Glomerular endothelial cell (primary cell): Measurements from ENCODE around the gene MAEA. TPM values are rescaled to one million over a fixed set of nuclear protein-coding genes. Genes with fewer than 3 reads are reported as not detected.

Experiments
- DNase-seq: peaks from one replicate; pipeline ENCODE4 v3.0.0-alpha.2; 2011; ENCODE audit warnings: low read depth, low spot score; ENCODE audit errors: extremely low read depth
- total RNA-seq: library from RNA; depleted of rRNA; stranded (reverse); fragments of >200 nt; gene quantifications from 2 replicates; pipeline ENCODE4 v1.2.3, GENCODE V29; 2015

MAEA gene
- total RNA-seq, 1 donor from 2014 or later, result 71.9 TPM

- no peak for DNase-seq
These were observed 39.8 kb upstream of the MAEA start for GRCh38 chr4:1249731-1250526.

- no peak for DNase-seq
These were observed 39.2 kb upstream of the MAEA start for GRCh38 chr4:1250527-1250812.

GRCh38 chr4:1250921-1251772 lies 38.5 kb upstream of the MAEA start:
- no peak for DNase-seq

GRCh38 chr4:1251773-1252066 lies 38.0 kb upstream of the MAEA start:
- DNase-seq, result no peak

DNA sequence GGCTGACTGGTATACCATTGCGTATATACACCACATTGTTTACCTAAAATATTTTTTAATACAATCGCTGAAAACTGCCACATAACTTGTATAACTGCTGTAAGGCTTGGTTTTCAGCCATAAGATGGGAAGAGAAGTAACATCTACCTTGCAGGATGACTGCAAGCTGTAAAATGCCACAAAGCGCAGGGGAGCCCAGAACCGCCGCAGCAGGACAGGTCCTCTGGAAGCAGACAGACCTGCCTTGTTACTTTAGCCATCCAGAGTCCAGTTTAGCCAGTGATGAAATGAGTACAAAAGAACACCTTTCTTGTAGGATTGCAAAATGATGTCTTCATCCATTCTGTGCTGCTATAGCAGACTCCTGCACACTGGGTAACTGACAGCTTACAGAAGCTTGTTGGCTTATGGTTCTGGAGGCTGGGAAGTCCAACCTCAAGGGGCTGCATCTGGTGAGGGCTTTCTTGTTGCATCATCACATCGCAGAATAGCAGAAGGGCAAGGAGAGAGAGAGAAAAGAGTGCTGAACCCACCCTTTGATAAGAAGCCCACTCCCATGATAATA lies 36.7 kb upstream of the MAEA start:
- DNase-seq, result no peak

DNA sequence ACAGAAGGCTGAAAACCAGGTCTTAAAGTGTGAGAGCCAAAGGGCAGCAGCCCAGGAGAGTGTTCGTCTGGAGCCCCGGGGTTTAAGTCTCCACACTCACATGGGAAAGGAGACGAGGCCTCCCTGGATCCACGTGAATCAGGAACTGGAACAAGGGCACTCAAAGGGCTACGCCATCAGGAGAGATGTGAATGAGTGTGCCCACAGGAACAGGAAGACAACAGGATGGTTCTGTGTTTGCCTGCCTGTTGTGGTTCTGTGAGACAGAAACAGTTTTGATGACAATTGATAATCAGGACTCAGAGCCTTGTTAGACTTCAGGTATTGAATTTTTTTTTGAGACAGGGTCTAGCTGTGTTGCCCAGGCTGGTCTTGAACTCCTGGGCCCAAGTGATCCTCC lies 35.9 kb upstream of the MAEA start:
- DNase-seq, result no peak

DNA sequence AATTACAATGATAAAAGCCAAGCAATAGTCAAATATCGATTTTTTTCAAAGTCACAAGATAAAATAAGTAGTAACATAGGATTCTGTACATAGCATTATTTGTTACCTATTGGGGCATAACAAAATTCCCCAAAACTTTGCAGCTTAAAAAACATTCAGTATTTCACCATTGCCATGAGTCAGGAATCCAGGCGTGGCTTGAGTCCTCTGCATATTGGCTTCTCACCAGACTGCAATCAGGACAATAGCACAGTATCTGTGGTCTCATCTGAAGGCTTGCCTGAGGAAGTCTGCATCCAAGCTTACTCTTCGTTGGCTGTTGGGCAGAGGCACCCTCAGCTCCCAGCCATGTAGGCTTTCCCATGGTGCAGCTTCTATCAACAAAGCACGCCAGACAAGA lies 34.5 kb upstream of the MAEA start:
- no peak for DNase-seq

DNA sequence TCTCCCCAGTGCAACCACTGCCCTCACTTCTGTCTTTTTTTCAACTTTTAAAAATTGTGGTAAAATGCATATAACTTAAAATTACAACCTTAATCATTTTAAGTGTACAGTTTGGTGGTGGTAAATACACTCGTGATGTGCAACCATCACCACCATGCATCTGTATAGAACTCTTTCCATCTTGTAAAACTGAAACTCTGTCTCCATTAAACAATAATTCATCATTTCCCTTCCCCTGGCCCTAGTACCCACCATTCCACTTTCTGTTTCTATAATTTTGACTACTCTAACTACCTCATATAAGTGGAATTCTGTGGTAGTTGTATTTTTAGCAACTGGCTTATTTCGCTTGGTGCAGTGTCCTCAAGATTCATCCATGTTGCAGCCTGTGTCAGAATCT lies 34.0 kb upstream of the MAEA start:
- DNase-seq, result no peak

- DNase-seq, result no peak
These were observed 31.2 kb upstream of the MAEA start for GRCh38 chr4:1258457-1258856.

DNA sequence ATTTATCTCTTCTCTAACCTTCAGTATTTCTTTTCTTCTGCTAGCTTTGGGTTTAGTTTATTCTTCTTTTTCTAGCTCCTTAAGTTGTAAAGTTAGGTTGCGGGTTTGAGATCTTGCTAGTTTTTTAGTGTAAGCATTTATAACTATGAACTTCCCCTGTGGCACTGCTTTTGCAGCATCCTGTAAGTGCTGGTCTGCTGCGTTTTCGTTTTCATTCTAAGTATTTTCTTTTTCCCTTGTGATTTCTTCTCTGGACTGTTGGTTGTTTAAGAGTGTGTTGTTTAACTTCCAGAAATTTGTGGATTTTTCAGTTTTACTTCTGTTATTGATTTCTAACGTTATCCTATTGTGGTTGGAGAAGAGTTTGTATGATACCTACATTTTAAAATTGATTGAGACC lies 29.7 kb upstream of the MAEA start:
- DNase-seq, result no peak

DNA sequence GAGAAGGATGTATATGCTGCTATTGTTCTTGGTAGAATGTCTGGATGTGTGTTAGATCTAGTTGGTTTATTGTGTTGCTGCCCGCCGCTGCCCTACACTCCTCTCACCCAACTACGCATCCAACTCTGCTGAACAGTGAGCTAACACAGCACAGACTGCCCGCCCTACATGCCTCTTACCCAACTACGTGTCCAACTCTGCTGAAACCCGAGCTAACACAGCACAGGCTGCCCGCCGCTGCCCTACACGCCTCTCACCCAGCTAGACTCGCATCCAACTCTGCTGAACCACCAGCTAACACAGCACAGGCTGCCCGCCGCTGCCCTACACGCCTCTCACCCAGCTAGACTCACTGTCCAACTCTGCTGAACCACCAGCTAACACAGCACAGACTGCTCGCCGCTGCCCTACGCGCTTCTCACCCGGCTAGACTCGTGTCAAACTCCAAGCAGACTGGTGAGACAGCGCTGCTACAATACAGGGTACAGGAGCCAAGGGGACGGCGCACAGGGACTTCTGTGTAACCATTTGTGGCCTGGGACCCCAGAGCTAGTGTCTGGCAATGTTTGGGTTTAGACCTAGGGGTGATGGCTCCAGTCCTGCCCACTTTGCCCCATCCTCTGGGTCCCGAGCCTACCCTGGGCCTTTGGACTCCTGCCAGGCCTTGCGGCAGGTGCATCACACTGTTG lies 29.1 kb upstream of the MAEA start:
- DNase-seq, result no peak

DNA sequence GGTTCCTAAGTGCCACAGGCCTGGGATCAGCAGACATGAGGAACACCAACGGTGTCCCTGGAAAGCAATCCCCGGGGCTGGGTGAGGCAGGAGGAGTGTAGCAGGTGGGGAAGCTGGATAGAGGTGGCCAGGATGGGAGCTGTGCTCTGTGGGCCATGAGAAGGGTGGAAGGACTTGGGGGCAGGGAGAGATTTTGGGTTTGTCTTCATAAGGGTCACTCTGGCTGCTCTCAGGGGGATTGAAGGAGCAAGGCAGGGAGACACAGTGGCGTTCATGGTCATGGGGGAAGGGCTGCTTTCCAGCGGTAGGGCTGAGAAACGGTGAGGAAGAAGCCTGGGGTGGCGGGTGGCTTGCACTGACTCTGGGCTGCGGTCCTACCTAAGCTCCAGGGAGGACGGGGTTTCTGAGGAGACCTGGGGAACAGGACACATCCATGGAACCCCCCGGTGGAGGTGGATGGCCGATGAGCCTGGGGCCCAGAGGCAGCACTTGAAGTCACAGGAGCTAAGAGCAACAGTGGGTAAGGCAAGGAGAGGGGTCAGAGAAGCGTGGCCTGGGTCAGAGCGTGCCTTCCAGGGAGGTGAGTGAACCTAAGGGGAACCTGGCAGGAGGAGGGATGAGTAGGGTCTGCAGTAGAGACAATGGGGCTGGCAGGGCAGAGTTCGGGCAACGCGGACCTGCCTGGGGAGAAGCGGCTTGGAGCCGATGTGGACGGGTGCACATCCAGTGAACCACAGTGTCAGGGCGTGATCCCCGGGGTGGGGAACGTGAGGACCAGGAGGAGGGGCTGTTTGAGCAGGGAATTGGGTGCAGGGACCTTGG lies 28.4 kb upstream of the MAEA start:
- DNase-seq, result no peak

- DNase-seq, result no peak
These were observed 24.7 kb upstream of the MAEA start for GRCh38 chr4:1264942-1265341.

- no peak for DNase-seq
These were observed 24.3 kb upstream of the MAEA start for GRCh38 chr4:1265351-1265750.

DNA sequence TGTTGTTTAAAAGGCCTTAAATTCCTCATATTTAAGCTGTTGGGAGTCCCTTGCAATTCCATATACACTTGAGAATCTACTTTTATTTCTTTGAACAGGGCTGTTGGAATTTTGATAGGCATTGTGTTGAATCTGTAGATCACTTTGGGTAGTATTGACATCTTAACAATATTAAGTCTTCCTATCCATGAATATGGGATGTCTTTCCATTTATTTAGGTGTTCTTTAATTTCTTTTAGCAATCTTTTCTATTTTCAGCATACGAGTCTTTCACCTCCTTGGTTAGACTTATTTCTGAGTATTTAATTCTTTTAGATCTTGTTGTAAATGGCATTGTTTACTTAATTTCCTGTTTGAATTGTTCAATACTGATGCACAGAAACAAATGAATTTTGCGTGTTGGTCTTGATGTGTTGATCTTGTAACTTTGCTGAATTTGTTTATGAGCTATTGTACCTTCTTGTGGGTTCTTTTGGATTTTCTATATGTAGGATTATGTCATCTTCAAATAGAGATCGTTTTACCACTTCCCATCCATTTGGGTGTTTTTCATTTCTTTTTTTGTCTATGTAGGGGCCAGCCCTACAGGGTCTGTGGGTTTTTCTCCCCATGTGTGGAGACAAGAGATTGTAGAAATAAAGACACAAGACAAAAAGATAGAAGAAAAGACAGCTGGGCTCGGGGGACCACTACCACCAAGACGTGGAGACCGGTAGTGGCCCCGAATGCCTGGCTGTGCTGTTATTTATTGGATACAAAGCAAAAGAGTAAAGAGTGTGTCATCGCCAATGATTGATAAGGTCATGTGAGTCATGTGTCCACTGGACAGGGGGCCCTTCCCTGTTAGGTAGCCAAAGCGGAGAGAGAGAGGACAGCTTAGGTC lies 22.6 kb upstream of the MAEA start:
- DNase-seq, result no peak

DNA sequence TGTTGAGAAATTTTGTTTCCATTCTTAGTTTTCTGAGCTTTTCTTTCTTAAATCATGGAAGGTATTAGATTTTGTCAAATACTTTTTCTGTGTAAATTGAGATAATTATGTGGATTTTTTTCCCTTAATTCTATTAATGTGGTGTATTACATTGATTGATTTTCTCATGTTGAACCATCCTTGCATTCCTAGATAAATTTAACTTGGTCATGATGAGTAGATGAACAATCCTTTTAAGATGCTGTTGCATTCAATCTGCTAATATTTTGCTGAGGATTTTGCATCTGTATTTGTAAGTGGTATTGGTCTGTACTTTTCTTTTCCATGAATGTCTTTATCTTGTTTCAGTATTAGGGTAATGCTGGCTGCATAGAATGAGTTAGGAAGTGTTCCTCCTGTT lies 20.5 kb upstream of the MAEA start:
- DNase-seq, result no peak

DNA sequence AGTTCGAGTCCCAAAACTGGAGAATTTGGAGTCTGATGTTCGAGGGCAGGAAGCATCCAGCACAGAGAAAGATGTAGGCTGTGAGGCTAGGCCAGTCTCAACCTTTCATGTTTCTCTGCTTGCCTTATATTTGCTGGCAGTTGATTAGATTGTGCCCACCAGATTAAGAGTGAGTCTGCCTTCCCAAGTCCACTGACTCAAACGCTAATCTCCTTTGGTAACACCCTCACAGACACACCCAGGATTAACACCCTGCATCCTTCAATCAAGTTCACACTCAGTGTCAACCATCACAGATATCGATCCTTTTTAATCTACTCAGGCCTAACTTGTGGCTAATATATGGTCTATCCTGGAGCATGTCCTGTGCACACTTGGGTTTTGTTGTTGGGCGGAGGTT lies 18.0 kb upstream of the MAEA start:
- DNase-seq, result no peak

GRCh38 chr4:1274871-1275270 lies 14.8 kb upstream of the MAEA start:
- DNase-seq, result no peak

- no peak for DNase-seq
These were observed 12.7 kb upstream of the MAEA start for GRCh38 chr4:1276984-1277383.
